Measurements from ENCODE around the gene CCN5. TPM values are rescaled to one million over a fixed set of nuclear protein-coding genes. Genes with fewer than 3 reads are reported as not detected.

Gene CCN5
- total and polyA plus RNA-seq, 2 of the 13 experiments (the other 11 are each of a cell fraction or from before 2014, with no cell fraction given), result 0.12 TPM; not detected in 1

DNA sequence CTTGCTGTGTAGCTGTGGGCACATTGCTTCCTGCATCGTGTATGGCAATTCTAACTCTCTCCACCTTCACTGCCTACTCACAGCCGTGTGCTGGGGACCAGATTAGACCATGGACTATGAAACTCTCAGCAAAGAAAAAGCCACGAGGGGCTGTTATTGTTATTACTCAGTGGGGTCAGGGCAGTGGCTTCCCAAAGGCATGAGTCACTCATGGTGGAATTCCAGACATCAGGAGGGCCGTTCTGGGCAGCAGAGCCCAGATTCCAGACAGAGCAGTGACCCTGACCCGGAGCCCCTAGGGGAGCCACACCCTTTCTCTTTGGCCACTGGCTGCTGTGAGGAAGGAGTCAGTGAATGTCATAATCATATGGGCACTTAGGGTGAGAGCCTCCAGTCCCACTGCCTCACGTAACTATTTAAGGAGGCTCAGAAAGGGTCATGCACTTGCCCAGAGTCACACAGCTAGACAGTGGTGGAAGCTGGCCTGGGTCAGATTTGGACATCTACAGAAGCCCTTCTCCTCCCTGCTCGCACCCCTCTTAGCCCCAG is 22.2 kb upstream of the CCN5 start (continued):
- no peak for TF ChIP-seq ZNF282 (IDR thresholded peaks at IDR 0.05; ENCODE audit: partially characterized antibody)
- TF ChIP-seq REL (CRISPR knock-in tag; conservative IDR thresholded peaks at IDR 0.05), result no peak
- no peak; the same call in 1 of the 2 replicates for TF ChIP-seq GFI1 (CRISPR knock-in tag; IDR thresholded peaks at IDR 0.05; ENCODE audit: borderline replicate concordance)
- TF ChIP-seq ZNF160 (CRISPR knock-in tag; IDR thresholded peaks at IDR 0.05), result no peak
- TF ChIP-seq ZNF510 (CRISPR knock-in tag; IDR thresholded peaks at IDR 0.05; ENCODE audit: low read depth), result no peak
- TF ChIP-seq, protein P1, sequence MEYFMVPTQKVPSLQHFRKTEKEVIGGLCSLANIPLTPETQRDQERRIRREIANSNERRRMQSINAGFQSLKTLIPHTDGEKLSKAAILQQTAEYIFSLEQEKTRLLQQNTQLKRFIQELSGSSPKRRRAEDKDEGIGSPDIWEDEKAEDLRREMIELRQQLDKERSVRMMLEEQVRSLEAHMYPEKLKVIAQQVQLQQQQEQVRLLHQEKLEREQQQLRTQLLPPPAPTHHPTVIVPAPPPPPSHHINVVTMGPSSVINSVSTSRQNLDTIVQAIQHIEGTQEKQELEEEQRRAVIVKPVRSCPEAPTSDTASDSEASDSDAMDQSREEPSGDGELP (IDR thresholded peaks at IDR 0.05; ENCODE audit: borderline replicate concordance, low read depth), result peak; percentile 49; the same call in 1 of the 2 replicates
- no peak for TF ChIP-seq ZNF781 (CRISPR knock-in tag; IDR thresholded peaks at IDR 0.05; ENCODE audit: borderline replicate concordance, not compliant biosample characterization)
- no peak for TF ChIP-seq TRIM24 (CRISPR knock-in tag; IDR thresholded peaks at IDR 0.05)
- TF ChIP-seq NFKB2 (CRISPR knock-in tag; IDR thresholded peaks at IDR 0.05; ENCODE audit: borderline replicate concordance), result 0 out of 2 replicates have a peak, but pooled peaks have one; percentile 49
- no peak for TF ChIP-seq ZNF367 (CRISPR knock-in tag; IDR thresholded peaks at IDR 0.05; ENCODE audit: borderline replicate concordance)
- TF ChIP-seq POLR2AphosphoS5 (IDR thresholded peaks at IDR 0.05; ENCODE audit: low read depth, low read length), result no peak
- no peak for TF ChIP-seq TGIF2 (CRISPR knock-in tag; IDR thresholded peaks at IDR 0.05)
- TF ChIP-seq FIP1L1 (IDR thresholded peaks at IDR 0.05; ENCODE audit: borderline replicate concordance, insufficient read depth, low read depth, low read length), result no peak
- TF ChIP-seq ZNF615 (CRISPR knock-in tag; IDR thresholded peaks at IDR 0.05; ENCODE audit: borderline replicate concordance), result no peak
- TF ChIP-seq, protein P2, sequence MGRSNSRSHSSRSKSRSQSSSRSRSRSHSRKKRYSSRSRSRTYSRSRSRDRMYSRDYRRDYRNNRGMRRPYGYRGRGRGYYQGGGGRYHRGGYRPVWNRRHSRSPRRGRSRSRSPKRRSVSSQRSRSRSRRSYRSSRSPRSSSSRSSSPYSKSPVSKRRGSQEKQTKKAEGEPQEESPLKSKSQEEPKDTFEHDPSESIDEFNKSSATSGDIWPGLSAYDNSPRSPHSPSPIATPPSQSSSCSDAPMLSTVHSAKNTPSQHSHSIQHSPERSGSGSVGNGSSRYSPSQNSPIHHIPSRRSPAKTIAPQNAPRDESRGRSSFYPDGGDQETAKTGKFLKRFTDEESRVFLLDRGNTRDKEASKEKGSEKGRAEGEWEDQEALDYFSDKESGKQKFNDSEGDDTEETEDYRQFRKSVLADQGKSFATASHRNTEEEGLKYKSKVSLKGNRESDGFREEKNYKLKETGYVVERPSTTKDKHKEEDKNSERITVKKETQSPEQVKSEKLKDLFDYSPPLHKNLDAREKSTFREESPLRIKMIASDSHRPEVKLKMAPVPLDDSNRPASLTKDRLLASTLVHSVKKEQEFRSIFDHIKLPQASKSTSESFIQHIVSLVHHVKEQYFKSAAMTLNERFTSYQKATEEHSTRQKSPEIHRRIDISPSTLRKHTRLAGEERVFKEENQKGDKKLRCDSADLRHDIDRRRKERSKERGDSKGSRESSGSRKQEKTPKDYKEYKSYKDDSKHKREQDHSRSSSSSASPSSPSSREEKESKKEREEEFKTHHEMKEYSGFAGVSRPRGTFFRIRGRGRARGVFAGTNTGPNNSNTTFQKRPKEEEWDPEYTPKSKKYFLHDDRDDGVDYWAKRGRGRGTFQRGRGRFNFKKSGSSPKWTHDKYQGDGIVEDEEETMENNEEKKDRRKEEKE (IDR thresholded peaks at IDR 0.05), result no peak
- TF ChIP-seq, protein P3, sequence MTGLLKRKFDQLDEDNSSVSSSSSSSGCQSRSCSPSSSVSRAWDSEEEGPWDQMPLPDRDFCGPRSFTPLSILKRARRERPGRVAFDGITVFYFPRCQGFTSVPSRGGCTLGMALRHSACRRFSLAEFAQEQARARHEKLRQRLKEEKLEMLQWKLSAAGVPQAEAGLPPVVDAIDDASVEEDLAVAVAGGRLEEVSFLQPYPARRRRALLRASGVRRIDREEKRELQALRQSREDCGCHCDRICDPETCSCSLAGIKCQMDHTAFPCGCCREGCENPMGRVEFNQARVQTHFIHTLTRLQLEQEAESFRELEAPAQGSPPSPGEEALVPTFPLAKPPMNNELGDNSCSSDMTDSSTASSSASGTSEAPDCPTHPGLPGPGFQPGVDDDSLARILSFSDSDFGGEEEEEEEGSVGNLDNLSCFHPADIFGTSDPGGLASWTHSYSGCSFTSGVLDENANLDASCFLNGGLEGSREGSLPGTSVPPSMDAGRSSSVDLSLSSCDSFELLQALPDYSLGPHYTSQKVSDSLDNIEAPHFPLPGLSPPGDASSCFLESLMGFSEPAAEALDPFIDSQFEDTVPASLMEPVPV (CRISPR knock-in tag; IDR thresholded peaks at IDR 0.05), result no peak
- TF ChIP-seq, protein P4, sequence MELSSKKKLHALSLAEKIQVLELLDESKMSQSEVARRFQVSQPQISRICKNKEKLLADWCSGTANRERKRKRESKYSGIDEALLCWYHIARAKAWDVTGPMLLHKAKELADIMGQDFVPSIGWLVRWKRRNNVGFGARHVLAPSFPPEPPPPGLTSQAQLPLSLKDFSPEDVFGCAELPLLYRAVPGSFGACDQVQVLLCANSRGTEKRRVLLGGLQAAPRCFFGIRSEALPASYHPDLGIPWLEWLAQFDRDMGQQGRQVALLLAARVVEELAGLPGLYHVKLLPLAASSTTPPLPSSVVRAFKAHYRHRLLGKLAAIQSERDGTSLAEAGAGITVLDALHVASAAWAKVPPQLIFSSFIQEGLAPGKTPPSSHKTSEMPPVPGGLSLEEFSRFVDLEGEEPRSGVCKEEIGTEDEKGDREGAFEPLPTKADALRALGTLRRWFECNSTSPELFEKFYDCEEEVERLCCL (CRISPR knock-in tag; IDR thresholded peaks at IDR 0.05; ENCODE audit: borderline replicate concordance), result no peak
- peak; percentile 76; the same call in 1 of the 2 replicates for TF ChIP-seq PHF21A (CRISPR knock-in tag; IDR thresholded peaks at IDR 0.05)
- TF ChIP-seq, protein P5, sequence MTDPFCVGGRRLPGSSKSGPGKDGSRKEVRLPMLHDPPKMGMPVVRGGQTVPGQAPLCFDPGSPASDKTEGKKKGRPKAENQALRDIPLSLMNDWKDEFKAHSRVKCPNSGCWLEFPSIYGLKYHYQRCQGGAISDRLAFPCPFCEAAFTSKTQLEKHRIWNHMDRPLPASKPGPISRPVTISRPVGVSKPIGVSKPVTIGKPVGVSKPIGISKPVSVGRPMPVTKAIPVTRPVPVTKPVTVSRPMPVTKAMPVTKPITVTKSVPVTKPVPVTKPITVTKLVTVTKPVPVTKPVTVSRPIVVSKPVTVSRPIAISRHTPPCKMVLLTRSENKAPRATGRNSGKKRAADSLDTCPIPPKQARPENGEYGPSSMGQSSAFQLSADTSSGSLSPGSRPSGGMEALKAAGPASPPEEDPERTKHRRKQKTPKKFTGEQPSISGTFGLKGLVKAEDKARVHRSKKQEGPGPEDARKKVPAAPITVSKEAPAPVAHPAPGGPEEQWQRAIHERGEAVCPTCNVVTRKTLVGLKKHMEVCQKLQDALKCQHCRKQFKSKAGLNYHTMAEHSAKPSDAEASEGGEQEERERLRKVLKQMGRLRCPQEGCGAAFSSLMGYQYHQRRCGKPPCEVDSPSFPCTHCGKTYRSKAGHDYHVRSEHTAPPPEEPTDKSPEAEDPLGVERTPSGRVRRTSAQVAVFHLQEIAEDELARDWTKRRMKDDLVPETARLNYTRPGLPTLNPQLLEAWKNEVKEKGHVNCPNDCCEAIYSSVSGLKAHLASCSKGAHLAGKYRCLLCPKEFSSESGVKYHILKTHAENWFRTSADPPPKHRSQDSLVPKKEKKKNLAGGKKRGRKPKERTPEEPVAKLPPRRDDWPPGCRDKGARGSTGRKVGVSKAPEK (CRISPR knock-in tag; IDR thresholded peaks at IDR 0.05; ENCODE audit: borderline replicate concordance), result no peak
- no peak for TF ChIP-seq PTBP1 (IDR thresholded peaks at IDR 0.05; ENCODE audit: low read depth, low read length, poor library complexity, severe bottlenecking)
